H9 (cell line): Measurements from ENCODE around the gene C6orf136. TPM values are rescaled to one million over a fixed set of nuclear protein-coding genes. Genes with fewer than 3 reads are reported as not detected.

Experiments
- DNase-seq: peaks from one replicate; pipeline ENCODE4 v3.0.0-alpha.2; 2017
- H2AFZ ChIP-seq: one replicate; pipeline ENCODE4 v1.6.1; 2013; ENCODE audit warnings: mild to moderate bottlenecking, low read length, control low read depth, moderate library complexity
- H2AK5ac ChIP-seq: 2 replicates; pipeline ENCODE4 v1.6.1; 2013; ENCODE audit warnings: low read length, control low read depth, mixed read lengths; ENCODE audit not compliant: insufficient read length
- H2BK120ac ChIP-seq: one replicate; pipeline ENCODE4 v1.6.1; 2013; ENCODE audit warnings: low read depth, mild to moderate bottlenecking, low read length, control low read depth, inconsistent platforms; ENCODE audit not compliant: poor library complexity, severe bottlenecking
- H2BK12ac ChIP-seq: 2 replicates; pipeline ENCODE4 v1.6.1; 2013; ENCODE audit warnings: low read length, control low read depth, mixed read lengths, low read depth; ENCODE audit not compliant: insufficient read length
- H2BK15ac ChIP-seq: 2 replicates; pipeline ENCODE4 v1.6.1; 2013; ENCODE audit warnings: low read depth, low read length, control low read depth
- H2BK20ac ChIP-seq: one replicate; pipeline ENCODE4 v1.6.1; 2013; ENCODE audit warnings: low read depth, mild to moderate bottlenecking, low read length, control low read depth, inconsistent platforms; ENCODE audit not compliant: poor library complexity, severe bottlenecking
- H2BK5ac ChIP-seq: 2 replicates; pipeline ENCODE4 v1.6.1; 2013; ENCODE audit warnings: low read length, control low read depth, mixed read lengths; ENCODE audit not compliant: insufficient read length
- H3K14ac ChIP-seq: 2 replicates; pipeline ENCODE4 v1.6.1; 2013; ENCODE audit warnings: low read length, control low read depth; ENCODE audit not compliant: insufficient read depth
- H3K18ac ChIP-seq: 2 replicates; pipeline ENCODE4 v1.6.1; 2013; ENCODE audit warnings: low read depth, mild to moderate bottlenecking, mixed read lengths, low read length, control low read depth; ENCODE audit not compliant: insufficient read length
- H3K23ac ChIP-seq: 2 replicates; pipeline ENCODE4 v1.6.1; 2013; ENCODE audit warnings: low read length, control low read depth, mixed read lengths, low read depth; ENCODE audit not compliant: insufficient read length
- H3K23me2 ChIP-seq: 2 replicates; pipeline ENCODE4 v1.6.1; 2013; ENCODE audit warnings: low read depth, mild to moderate bottlenecking, mixed read lengths, low read length, control low read depth; ENCODE audit not compliant: insufficient read length, poor library complexity, severe bottlenecking
- H3K27ac ChIP-seq: 2 replicates; pipeline ENCODE4 v1.5.1; 2013; ENCODE audit warnings: low read length, control low read depth, mixed read lengths, low read depth; ENCODE audit not compliant: insufficient read length
- H3K27me3 ChIP-seq: 2 replicates; pipeline ENCODE4 v1.6.1; 2013; ENCODE audit warnings: low read length, control low read depth, inconsistent platforms; ENCODE audit not compliant: insufficient read depth
- H3K4ac ChIP-seq: 2 replicates; pipeline ENCODE4 v1.6.1; 2013; ENCODE audit warnings: low read depth, mild to moderate bottlenecking, control low read depth, inconsistent platforms, low read length, moderate library complexity
- H3K4me1 ChIP-seq: 2 replicates; pipeline ENCODE4 v1.6.1; 2013; ENCODE audit warnings: low read length, control low read depth, inconsistent platforms; ENCODE audit not compliant: insufficient read depth
- H3K4me2 ChIP-seq: 2 replicates; pipeline ENCODE4 v1.6.1; 2013; ENCODE audit warnings: low read length, control low read depth, mixed read lengths; ENCODE audit not compliant: insufficient read length, insufficient read depth
- H3K56ac ChIP-seq: 2 replicates; pipeline ENCODE4 v1.6.1; 2013; ENCODE audit warnings: low read depth, mild to moderate bottlenecking, mixed read lengths, low read length, control low read depth; ENCODE audit not compliant: insufficient read length
- H3K79me1 ChIP-seq: 2 replicates; pipeline ENCODE4 v1.6.1; 2013; ENCODE audit warnings: low read depth, mild to moderate bottlenecking, moderate library complexity, low read length, control low read depth, inconsistent platforms; ENCODE audit not compliant: insufficient read depth, poor library complexity, severe bottlenecking
- H3K79me2 ChIP-seq: 2 replicates; pipeline ENCODE4 v1.6.1; 2013; ENCODE audit warnings: low read length, control low read depth, inconsistent platforms; ENCODE audit not compliant: insufficient read depth
- H3K9ac ChIP-seq: 2 replicates; pipeline ENCODE4 v1.6.1; 2013; ENCODE audit warnings: low read length, control low read depth, mixed read lengths; ENCODE audit not compliant: insufficient read length; ENCODE audit errors: extremely low read depth
- H3K9me3 ChIP-seq: one replicate; pipeline ENCODE4 v1.6.1; 2013; ENCODE audit warnings: low read depth, low read length, inconsistent platforms; ENCODE audit not compliant: control insufficient read depth
- H3T11ph ChIP-seq: one replicate; pipeline ENCODE4 v1.6.1; 2013; ENCODE audit warnings: mild to moderate bottlenecking, low read length, control low read depth, inconsistent platforms
- H4K20me1 ChIP-seq: one replicate; pipeline ENCODE4 v1.6.1; 2013; ENCODE audit not compliant: control insufficient read depth, insufficient read length, insufficient read depth
- H4K5ac ChIP-seq: 2 replicates; pipeline ENCODE4 v1.6.1; 2013; ENCODE audit warnings: low read depth, mild to moderate bottlenecking, mixed read lengths, low read length, control low read depth; ENCODE audit not compliant: insufficient read length
- H4K8ac ChIP-seq: replicated peaks from 2 replicates; pipeline ENCODE4 v1.6.1; 2013; ENCODE audit warnings: low read length, control low read depth, mixed read lengths, low read depth; ENCODE audit not compliant: insufficient read length
- H4K91ac ChIP-seq: 2 replicates; pipeline ENCODE4 v1.6.1; 2013; ENCODE audit warnings: low read depth, mild to moderate bottlenecking, moderate library complexity, mixed read lengths, low read length, control low read depth; ENCODE audit not compliant: insufficient read length
- H3K27ac Mint-ChIP-seq, 3 experiments: 2 replicates in 2 of 3; 3 replicates in 1 of 3; pipeline ENCODE4 v1.8.0; 2020 to 2021; ENCODE audit warnings: mixed read lengths in 3 of 3, mild to moderate bottlenecking in 1 of 3, moderate library complexity in 1 of 3
- H3K27me3 Mint-ChIP-seq: 2 replicates; pipeline ENCODE4 v1.8.0; 2021; ENCODE audit warnings: low read depth, mild to moderate bottlenecking, moderate library complexity, mixed read lengths
- H3K36me3 Mint-ChIP-seq, 3 experiments: 2 replicates in 2 of 3; 3 replicates in 1 of 3; pipeline ENCODE4 v1.8.0; 2020 to 2021; ENCODE audit warnings: low read depth in 3 of 3, mixed read lengths in 3 of 3; ENCODE audit not compliant: insufficient read depth in 1 of 3
- H3K4me1 Mint-ChIP-seq, 2 experiments: 2 replicates each; pipeline ENCODE4 v1.8.0; 2020; ENCODE audit warnings: mixed read lengths in 2 of 2
- H3K4me3 Mint-ChIP-seq, 2 experiments: 2 replicates in 1 of 2; 3 replicates in 1 of 2; pipeline ENCODE4 v1.8.0; 2020 to 2021; ENCODE audit warnings: mild to moderate bottlenecking in 2 of 2, mixed read lengths in 2 of 2, moderate library complexity in 1 of 2
- H3K9me3 Mint-ChIP-seq, 2 experiments: 2 replicates in 1 of 2; 3 replicates in 1 of 2; pipeline ENCODE4 v1.8.0; 2020; ENCODE audit warnings: mild to moderate bottlenecking in 2 of 2, mixed read lengths in 2 of 2, moderate library complexity in 1 of 2
- CTCF ChIP-seq: fragments of 200-600 bp; sonication (generic); conservative IDR thresholded peaks from 3 replicates; pipeline ENCODE4 v1.8.0; 2021; ENCODE audit warnings: antibody characterized with exemption, mild to moderate bottlenecking
- WGBS: extraction: QIAGEN DNeasy Blood & Tissue Kit; methylation state at CpG from one replicate; pipeline ENCODE4 v1.1.7; 2013; ENCODE audit warnings: missing lambda C conversion rate, low lambda C conversion rate, mixed read lengths; ENCODE audit not compliant: insufficient read length; ENCODE audit errors: extremely low coverage; 5-methylcytosine and 5-hydroxymethylcytosine counted together
- total RNA-seq: library from RNA; stranded (reverse); gene quantifications from 2 replicates; pipeline ENCODE4 v1.2.1, GENCODE V29; 2021

The C6orf136 gene
- total RNA-seq, 1 experiment from 2014 or later: 22.2 TPM

GRCh38 chr6:30687659-30688431, 40.9 kb downstream of the C6orf136 start:
- H3K27ac ChIP-seq: no peak overlapping the region
- H3K4me2 ChIP-seq: peak overlapping the region; percentile 74
- peak overlapping the region; percentile 35 for H3K9ac ChIP-seq
- no peak overlapping the region for H3K56ac ChIP-seq
- peaks cover 33% of the 10 kb centered on the region for H3K23me2 ChIP-seq
- Mint-ChIP-seq H3K9me3 (no peaks in the 10 kb centered on the region), H3K4me1 (peaks cover 62 to 68% of the 10 kb centered on the region in 2 experiments), H3K4me3 (peak overlapping the region; percentile 86 to 88), H3K36me3 (peaks cover 4 to 22% (median 15%) of the 10 kb centered on the region in 3 experiments; a peak in 5 of 7 replicates), H3K27me3 (peaks cover 3% of the 10 kb centered on the region; the same call in 1 of the 2 replicates), H3K27ac (peak overlapping the region; percentile 70 to 91 (median 80); a peak in 5 of 7 replicates)
- no peak overlapping the region for H3K14ac ChIP-seq
- H4K20me1 ChIP-seq: no peaks in the 10 kb centered on the region
- no CpG with 5 or more reads among the region's 22 CpGs for WGBS
- peaks cover 9% of the 10 kb centered on the region; the same call in 1 of the 2 replicates for H3K4me1 ChIP-seq
- DNase-seq: peak; percentile 53
- H3K9me3 ChIP-seq: no peaks in the 10 kb centered on the region
- H2AFZ ChIP-seq: no peak overlapping the region
- TF ChIP-seq CTCF: peak; percentile 10; the same call in 1 of the 3 replicates
- H3K79me1 ChIP-seq: no peaks in the 10 kb centered on the region
- H2BK12ac ChIP-seq: no peak overlapping the region
- H3K18ac ChIP-seq: no peak overlapping the region
- H4K91ac ChIP-seq: no peak overlapping the region
- no peak overlapping the region for H2BK5ac ChIP-seq
- peaks cover 2% of the 10 kb centered on the region; the same call in 1 of the 2 replicates for H3K79me2 ChIP-seq
- H4K5ac ChIP-seq: no peak overlapping the region
- H3K4ac ChIP-seq: no peak overlapping the region
- no peak overlapping the region for H2BK120ac ChIP-seq
- H4K8ac ChIP-seq: no peak overlapping the region
- no peaks in the 10 kb centered on the region for H3K27me3 ChIP-seq
- no peak overlapping the region for H3K23ac ChIP-seq
- no peak overlapping the region for H3T11ph ChIP-seq
- no peak overlapping the region for H2AK5ac ChIP-seq
- no peak overlapping the region for H2BK15ac ChIP-seq
- H2BK20ac ChIP-seq: no peak overlapping the region
